SH-SY5Y (cell line): ENCODE data around the gene INHBE.

Experiments used
- GATA2 ChIP-seq: IDR thresholded peaks from 2 replicates; pipeline ENCODE4 v1.6.1; 2011; ENCODE audit warnings: mild to moderate bottlenecking, low read depth, low read length
- GATA3 ChIP-seq: IDR thresholded peaks from 2 replicates; pipeline ENCODE4 v1.6.1; 2011; ENCODE audit warnings: low read depth, mild to moderate bottlenecking, low read length, moderate library complexity

- TF ChIP-seq GATA2 (no peak), GATA3 (no peak)
Observed at GRCh38 chr12:57479043-57479375, 23.9 kb downstream of the INHBE start.
